T-cell (primary cell): ENCODE data around the gene KATNIP. TPM values are rescaled to one million over a fixed set of nuclear protein-coding genes. Genes with fewer than 3 reads are reported as not detected.

Experiments
- ATAC-seq, 4 experiments: fragments of 200-7000 bp in 3 of 4; fragments of 150-1000 bp in 1 of 4; cut with Tn5 transposase; replicated peaks in 1 of 4; 1 replicate in 3 of 4; 2 replicates in 1 of 4; pipeline ENCODE4 v1.10.0; 2021; ENCODE audit warnings: moderate library complexity in 3 of 4, mild to moderate bottlenecking in 2 of 4, moderate number of reproducible peaks in 1 of 4
- CTCF ChIA-PET, 2 donors: fragments of 300-600 bp; sonication (Branson Sonifier 250); formaldehyde crosslinking; loops; one replicate each; lab custom pipeline; 2022; ENCODE audit warnings: antibody characterized with exemption in 2 of 2; lab: Charles Lee
- POLR2A ChIA-PET, 2 donors: fragments of 300-600 bp; sonication (Branson Sonifier 250); formaldehyde crosslinking; loops; one replicate each; lab custom pipeline; 2022; ENCODE audit warnings: antibody characterized with exemption in 2 of 2; lab: Charles Lee
- DNase-seq, 35 experiments: peaks; one replicate each; pipeline versions ENCODE4 v3.0.0 to v3.0.0-alpha.2; 2013 to 2023
- H3K27ac ChIP-seq: one replicate; pipeline ENCODE4 v1.5.1; 2013; ENCODE audit warnings: low read length
- H3K27me3 ChIP-seq, 2 experiments: replicated peaks in 1 of 2; 1 replicate in 1 of 2; 2 replicates in 1 of 2; pipeline versions ENCODE4 v1.6.1 to v1.7.0; 2013; ENCODE audit warnings: low read length in 1 of 2, mixed read lengths in 1 of 2; ENCODE audit not compliant: control insufficient read depth in 2 of 2, insufficient read depth in 2 of 2; ENCODE audit errors: extremely low read depth in 1 of 2
- H3K36me3 ChIP-seq, 2 donors: 1 replicate in 1 of 2; 2 replicates in 1 of 2; pipeline versions ENCODE4 v1.6.1 to v1.7.0; 2013; ENCODE audit warnings: low read length in 1 of 2; ENCODE audit not compliant: control insufficient read depth in 2 of 2, insufficient read depth in 1 of 2; ENCODE audit errors: extremely low read depth in 1 of 2
- H3K4me1 ChIP-seq, 2 experiments: 1 replicate in 1 of 2; 2 replicates in 1 of 2; pipeline versions ENCODE4 v1.6.1 to v1.7.0; 2013; ENCODE audit warnings: low read length in 2 of 2, mixed read lengths in 1 of 2; ENCODE audit not compliant: insufficient read depth in 2 of 2, control insufficient read depth in 1 of 2; ENCODE audit errors: extremely low read depth in 1 of 2
- H3K4me3 ChIP-seq, 2 donors: 1 replicate in 1 of 2; 2 replicates in 1 of 2; pipeline versions ENCODE4 v1.5.1 to v1.7.0; 2013; ENCODE audit warnings: mild to moderate bottlenecking in 2 of 2, low read length in 1 of 2, moderate library complexity in 1 of 2; ENCODE audit not compliant: control insufficient read depth in 1 of 2; ENCODE audit errors: extremely low read depth in 1 of 2
- H3K9me3 ChIP-seq: 2 replicates; pipeline ENCODE4 v1.7.0; 2013
- H3K27ac Mint-ChIP-seq, 2 donors: one replicate each; pipeline ENCODE4 v1.8.0; 2020 to 2021; ENCODE audit warnings: mild to moderate bottlenecking in 2 of 2, mixed read lengths in 2 of 2
- H3K27me3 Mint-ChIP-seq, 2 donors: one replicate each; pipeline ENCODE4 v1.8.0; 2021 to 2022; ENCODE audit warnings: mixed read lengths in 2 of 2
- H3K36me3 Mint-ChIP-seq: one replicate; pipeline ENCODE4 v1.8.0; 2021; ENCODE audit warnings: mixed read lengths
- H3K4me1 Mint-ChIP-seq, 3 donors: one replicate each; pipeline ENCODE4 v1.8.0; 2020 to 2022; ENCODE audit warnings: mixed read lengths in 3 of 3, mild to moderate bottlenecking in 1 of 3
- H3K4me3 Mint-ChIP-seq, 3 donors: one replicate each; pipeline ENCODE4 v1.8.0; 2020 to 2022; ENCODE audit warnings: mild to moderate bottlenecking in 3 of 3, mixed read lengths in 3 of 3, moderate library complexity in 3 of 3
- H3K9me3 Mint-ChIP-seq, 3 donors: one replicate each; pipeline ENCODE4 v1.8.0; 2020 to 2022; ENCODE audit warnings: mixed read lengths in 3 of 3
- WGBS: methylation state at CpG from one replicate; pipeline ENCODE4 v1.1.5; 2013; ENCODE audit warnings: missing lambda C conversion rate; ENCODE audit not compliant: insufficient coverage; 5-methylcytosine and 5-hydroxymethylcytosine counted together
- total RNA-seq, 35 experiments: library from RNA in 6 of 35; stranded (reverse) in 6 of 35; fragments of 120-200 nt in 1 of 35; gene quantifications; one replicate each; pipeline versions ENCODE4 v1.2.1 to v1.2.4 and lab custom pipeline; 2013 to 2026

Gene KATNIP
- total RNA-seq, 5 donors from 2014 or later (not counting 1 experiment from before 2014, with no cell fraction given): 14.6 to 26.8 (median 18.7) TPM

- CTCF ChIA-PET: no interaction called here
- peaks cover 16 to 78% of the 10 kb centered on the region in 2 donors for H3K36me3 ChIP-seq
- H3K4me1 ChIP-seq: no peaks in the 10 kb centered on the region
- no peaks in the 10 kb centered on the region for H3K27me3 ChIP-seq
- DNase-seq (no peak), ATAC-seq (no peak)
- 61% methylated on average over 14 of the region's 19 CpGs for WGBS
- H3K27me3 Mint-ChIP-seq: no peaks in the 10 kb centered on the region
- H3K4me3 Mint-ChIP-seq: no peak overlapping the region
- H3K4me1 Mint-ChIP-seq: peaks cover 0 to 4% (median 0%) of the 10 kb centered on the region in 3 donors
- H3K36me3 Mint-ChIP-seq: peaks cover 81% of the 10 kb centered on the region
- no peaks in the 10 kb centered on the region for H3K9me3 Mint-ChIP-seq
- peak overlapping the region in 1 of 2 donors; percentile 30 for H3K27ac Mint-ChIP-seq
- no peaks in the 10 kb centered on the region for H3K9me3 ChIP-seq
- H3K27ac ChIP-seq: no peak overlapping the region
- POLR2A ChIA-PET: no interaction called here
- no peak overlapping the region for H3K4me3 ChIP-seq
These were observed 17.8 kb upstream of the KATNIP start for GRCh38 chr16:27531826-27532800.

GRCh38 chr16:27534256-27534655, 15.7 kb upstream of the KATNIP start:
- ChIA-PET POLR2A (interaction anchor here in 1 of 2 donors (0.6 kb wide), 1 partner anchor 16 kb away, joined by 3 read pairs; the partner anchor contains the start of genes GTF3C1 and KATNIP), CTCF (no interaction called here)
- DNase-seq (no peak), ATAC-seq (no peak)
- no peaks in the 10 kb centered on the region for H3K9me3 Mint-ChIP-seq
- 100% methylated on average over 1 of the region's 4 CpGs for WGBS
- peaks cover 81% of the 10 kb centered on the region for H3K36me3 Mint-ChIP-seq
- Histone ChIP-seq H3K27ac (no peak overlapping the region), H3K9me3 (no peaks in the 10 kb centered on the region), H3K4me3 (no peak overlapping the region), H3K27me3 (no peaks in the 10 kb centered on the region), H3K36me3 (peaks cover 13 to 76% of the 10 kb centered on the region in 2 donors), H3K4me1 (no peaks in the 10 kb centered on the region)
- H3K4me1 Mint-ChIP-seq: peaks cover 0 to 4% (median under 1%) of the 10 kb centered on the region in 3 donors
- no peak overlapping the region for H3K27ac Mint-ChIP-seq
- H3K4me3 Mint-ChIP-seq: no peak overlapping the region
- no peaks in the 10 kb centered on the region for H3K27me3 Mint-ChIP-seq

- Mint-ChIP-seq H3K27me3 (no peaks in the 10 kb centered on the region), H3K4me1 (peaks cover 3 to 6% (median 3%) of the 10 kb centered on the region in 3 donors), H3K27ac (no peak overlapping the region), H3K9me3 (peaks cover 0 to 5% (median 4%) of the 10 kb centered on the region in 3 donors), H3K4me3 (no peak overlapping the region), H3K36me3 (peaks cover 80% of the 10 kb centered on the region)
- Histone ChIP-seq H3K27ac (no peak overlapping the region), H3K27me3 (no peaks in the 10 kb centered on the region), H3K4me3 (no peak overlapping the region), H3K36me3 (peaks cover 7 to 76% of the 10 kb centered on the region in 2 donors), H3K9me3 (no peaks in the 10 kb centered on the region), H3K4me1 (no peaks in the 10 kb centered on the region)
- ChIA-PET POLR2A (interaction anchor here in 1 of 2 donors (1.4 kb wide), 1 partner anchor 11 kb away, joined by 4 read pairs; the partner anchor contains the start of genes GTF3C1 and KATNIP), CTCF (no interaction called here)
- DNase-seq (no peak), ATAC-seq (no peak)
- 85% methylated on average over 5 of the region's 5 CpGs for WGBS
These were observed 11.4 kb upstream of the KATNIP start for GRCh38 chr16:27538528-27538927.

- H3K4me3 Mint-ChIP-seq: no peak overlapping the region
- Histone ChIP-seq H3K4me1 (no peaks in the 10 kb centered on the region), H3K4me3 (no peak overlapping the region), H3K27ac (no peak overlapping the region), H3K36me3 (peaks cover 7 to 81% of the 10 kb centered on the region in 2 donors), H3K27me3 (no peaks in the 10 kb centered on the region), H3K9me3 (no peaks in the 10 kb centered on the region)
- DNase-seq (no peak), ATAC-seq (no peak)
- WGBS: 73% methylated on average over 2 of the region's 2 CpGs
- H3K4me1 Mint-ChIP-seq: peaks cover 3 to 9% (median 3%) of the 10 kb centered on the region in 3 donors
- H3K27me3 Mint-ChIP-seq: no peaks in the 10 kb centered on the region
- peaks cover 0 to 5% (median 4%) of the 10 kb centered on the region in 3 donors for H3K9me3 Mint-ChIP-seq
- ChIA-PET POLR2A (no interaction called here), CTCF (no interaction called here)
- no peak overlapping the region for H3K27ac Mint-ChIP-seq
- H3K36me3 Mint-ChIP-seq: peaks cover 80% of the 10 kb centered on the region
These were observed 10.8 kb upstream of the KATNIP start for GRCh38 chr16:27539120-27539519.

GRCh38 chr16:27539636-27540035, 10.3 kb upstream of the KATNIP start:
- no peak for ATAC-seq
- CTCF ChIA-PET: no interaction called here
- Histone ChIP-seq H3K4me3 (no peak overlapping the region), H3K27ac (no peak overlapping the region), H3K9me3 (no peaks in the 10 kb centered on the region), H3K27me3 (no peaks in the 10 kb centered on the region), H3K4me1 (no peaks in the 10 kb centered on the region), H3K36me3 (peaks cover 9 to 82% of the 10 kb centered on the region in 2 donors)
- Mint-ChIP-seq H3K4me3 (no peak overlapping the region), H3K9me3 (peaks cover 0 to 5% (median 4%) of the 10 kb centered on the region in 3 donors), H3K27ac (no peak overlapping the region), H3K4me1 (peaks cover 3 to 14% (median 5%) of the 10 kb centered on the region in 3 donors), H3K27me3 (no peaks in the 10 kb centered on the region), H3K36me3 (peaks cover 81% of the 10 kb centered on the region)
- DNase-seq: no peak
- WGBS: 50% methylated on average over 2 of the region's 5 CpGs
- POLR2A ChIA-PET: interaction anchor here (0.8 to 1.1 kb wide), 2 partner anchors 10 kb away, joined by 3 to 4 read pairs; partner anchors contain the start of genes GTF3C1 (in 2 of the 2) and KATNIP (in 2 of the 2)

GRCh38 chr16:27543801-27544200, 6.1 kb upstream of the KATNIP start:
- ATAC-seq (no peak), DNase-seq (no peak)
- WGBS: 92% methylated on average over 2 of the region's 3 CpGs
- Histone ChIP-seq H3K27me3 (no peaks in the 10 kb centered on the region), H3K36me3 (peaks cover 15 to 67% of the 10 kb centered on the region in 2 donors), H3K9me3 (no peaks in the 10 kb centered on the region), H3K27ac (no peak overlapping the region), H3K4me1 (peaks cover 5 to 16% of the 10 kb centered on the region in 2 experiments), H3K4me3 (no peak overlapping the region)
- H3K27ac Mint-ChIP-seq: no peak overlapping the region
- ChIA-PET POLR2A (no interaction called here), CTCF (interaction anchor here in 1 of 2 donors (0.6 kb wide), 1 partner anchor 19 kb away, joined by 3 read pairs; no protein-coding TSS in a partner anchor)
- H3K4me3 Mint-ChIP-seq: no peak overlapping the region
- H3K36me3 Mint-ChIP-seq: peaks cover 65% of the 10 kb centered on the region
- H3K4me1 Mint-ChIP-seq: peaks cover 30 to 35% (median 33%) of the 10 kb centered on the region in 3 donors
- no peaks in the 10 kb centered on the region for H3K27me3 Mint-ChIP-seq
- H3K9me3 Mint-ChIP-seq: peaks cover 0 to 5% (median 4%) of the 10 kb centered on the region in 3 donors
